ENCODE measurements around the gene CNNM3.

The CNNM3 gene

GRCh38 chr2:96866149-96866548, 50.1 kb downstream of the CNNM3 start:
- DNase-seq = no peak

DNA sequence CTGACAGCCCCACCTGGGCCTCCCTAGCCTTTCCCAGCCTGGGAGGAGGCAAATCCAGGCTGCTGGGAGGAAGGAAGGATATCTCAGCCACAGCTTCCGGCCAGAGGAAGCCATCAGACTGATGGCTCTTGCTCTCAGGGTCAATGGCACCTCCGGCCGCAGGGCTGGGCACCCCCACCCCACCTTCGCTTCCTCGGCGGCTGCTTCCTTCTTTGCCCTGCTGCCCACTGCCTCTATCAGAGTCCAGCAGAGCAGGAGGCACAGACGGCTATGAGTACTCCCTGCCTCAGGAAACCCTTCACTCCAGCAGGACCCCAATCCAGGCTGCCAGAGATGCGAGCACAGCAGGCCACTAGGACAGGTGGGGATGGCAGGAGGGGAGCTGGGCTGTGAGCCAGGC, 50.5 kb downstream of the CNNM3 start:
- no peak for DNase-seq

DNA sequence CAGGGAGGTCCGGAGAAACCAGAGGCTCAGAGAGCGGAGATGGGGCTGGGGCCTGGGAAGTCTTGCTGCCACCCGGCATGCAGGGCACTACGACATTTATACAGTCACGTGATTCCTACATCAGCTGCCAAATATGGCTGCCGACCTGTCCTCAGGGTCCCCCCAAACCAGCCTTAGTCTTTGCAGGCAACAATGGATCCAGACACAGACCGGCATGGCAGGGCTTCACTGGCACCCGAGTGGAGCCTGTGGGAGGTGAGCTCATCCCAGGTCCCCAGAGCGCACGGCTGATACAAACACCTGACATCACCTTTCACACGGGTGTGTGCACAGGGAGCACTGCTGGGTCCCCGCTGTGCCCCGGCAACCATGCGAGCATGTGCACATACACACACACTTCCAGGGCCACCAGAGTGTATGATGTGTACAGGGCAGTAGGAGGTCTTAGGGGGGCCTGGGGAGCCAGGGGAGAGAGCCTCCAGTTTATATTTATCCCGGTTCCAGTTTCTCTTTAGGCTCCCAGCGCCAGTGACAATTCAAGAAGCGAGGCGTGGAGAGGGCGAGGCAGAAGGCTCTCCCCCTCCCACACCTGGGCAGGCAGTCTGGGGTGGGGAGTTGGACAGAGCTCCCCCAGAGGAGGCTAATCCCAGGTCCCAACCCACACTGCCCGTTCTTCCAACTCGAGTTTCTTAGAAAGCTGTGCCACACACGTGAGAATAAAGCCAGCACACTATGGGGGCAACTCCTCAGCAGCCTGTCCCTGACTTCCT, 51.1 kb downstream of the CNNM3 start:
- DNase-seq = no peak

GRCh38 chr2:96867756-96868554, 51.9 kb downstream of the CNNM3 start:
- DNase-seq = peak in 1 of 4 experiments; percentile 17

GRCh38 chr2:96868555-96869280, 52.6 kb downstream of the CNNM3 start:
- peak in 2 of 4 experiments; percentile 33 to 53 for DNase-seq

- DNase-seq = no peak
Observed at GRCh38 chr2:96869281-96869821, 53.3 kb downstream of the CNNM3 start.

- DNase-seq = peak in 2 of 4 experiments; percentile 31 to 61
Observed at GRCh38 chr2:96869822-96870625, 54.0 kb downstream of the CNNM3 start, which contains the start of gene SEMA4C. Gene SEMA4C (minus strand): TSS chr2:96870080. CDS start chr2:96867886, 2,194 bp downstream.

DNA sequence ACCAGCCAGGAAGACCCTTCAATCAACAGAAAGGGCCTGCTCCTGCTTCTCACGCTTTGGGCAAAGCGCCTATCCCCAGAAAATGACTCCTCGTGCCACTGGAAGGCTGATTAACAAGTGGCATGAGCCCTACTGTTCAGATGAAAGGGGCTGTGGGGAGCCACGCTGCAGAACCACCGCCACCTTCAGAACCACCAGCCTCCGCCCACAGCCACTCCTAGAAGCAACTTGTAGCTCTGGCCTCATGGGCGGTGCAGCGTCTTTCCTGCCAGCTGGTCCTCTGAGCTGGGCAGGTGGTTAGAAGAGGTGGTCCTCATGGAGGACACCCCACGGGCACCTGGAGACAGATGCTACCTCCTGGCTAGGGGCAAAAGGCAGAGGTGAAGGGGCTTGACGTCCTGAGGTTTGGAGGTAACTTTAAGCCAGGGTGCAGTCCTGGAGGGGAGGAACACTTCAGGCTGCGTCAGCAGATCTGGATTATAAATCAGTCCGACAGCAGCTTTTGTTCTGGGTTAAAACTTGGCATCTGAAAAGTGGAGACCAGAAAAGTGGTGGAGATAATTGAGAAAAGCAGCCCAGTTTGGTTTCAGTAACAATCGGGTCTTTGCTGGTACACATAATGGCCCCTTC, 54.7 kb downstream of the CNNM3 start:
- peak in 1 of 4 experiments; percentile 55 for DNase-seq

DNA sequence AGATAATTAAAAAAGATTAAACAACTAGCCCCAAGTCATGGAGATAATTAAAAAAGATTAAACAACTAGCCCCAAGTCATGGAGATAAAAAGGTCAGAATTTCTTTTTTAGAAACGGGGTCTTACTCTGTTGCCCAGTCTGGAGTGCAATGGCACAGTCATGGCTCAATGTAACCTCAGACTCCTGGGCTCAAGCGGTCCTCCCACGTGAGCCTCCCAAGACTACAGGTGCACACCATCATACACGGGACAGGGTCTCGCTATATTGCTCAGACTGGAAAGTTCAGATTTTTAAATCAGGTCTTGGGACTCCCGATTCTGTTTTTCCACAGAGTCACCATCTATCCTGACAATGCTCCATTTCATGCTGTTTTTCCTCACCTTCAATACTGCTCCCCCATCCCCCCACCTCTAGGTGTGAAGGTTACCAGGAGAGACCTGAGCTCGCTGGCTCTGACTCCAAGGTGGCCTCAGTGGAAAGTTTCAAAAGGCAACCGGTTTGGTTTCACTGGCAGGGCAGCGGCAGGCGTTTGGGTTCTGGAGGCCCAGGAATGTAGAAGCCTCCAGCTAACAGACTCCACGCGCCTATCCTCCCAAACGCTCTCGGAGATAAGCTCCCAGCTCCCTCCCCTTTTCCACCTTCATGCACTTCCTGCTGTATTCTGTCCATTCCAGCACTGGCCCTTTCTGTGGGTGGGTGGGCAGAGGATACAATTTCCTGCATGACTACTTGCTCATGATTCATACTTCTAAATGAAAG, 56.7 kb downstream of the CNNM3 start:
- DNase-seq = no peak

- no peak for DNase-seq
Observed at GRCh38 chr2:96873651-96874096, 57.6 kb downstream of the CNNM3 start.

DNA sequence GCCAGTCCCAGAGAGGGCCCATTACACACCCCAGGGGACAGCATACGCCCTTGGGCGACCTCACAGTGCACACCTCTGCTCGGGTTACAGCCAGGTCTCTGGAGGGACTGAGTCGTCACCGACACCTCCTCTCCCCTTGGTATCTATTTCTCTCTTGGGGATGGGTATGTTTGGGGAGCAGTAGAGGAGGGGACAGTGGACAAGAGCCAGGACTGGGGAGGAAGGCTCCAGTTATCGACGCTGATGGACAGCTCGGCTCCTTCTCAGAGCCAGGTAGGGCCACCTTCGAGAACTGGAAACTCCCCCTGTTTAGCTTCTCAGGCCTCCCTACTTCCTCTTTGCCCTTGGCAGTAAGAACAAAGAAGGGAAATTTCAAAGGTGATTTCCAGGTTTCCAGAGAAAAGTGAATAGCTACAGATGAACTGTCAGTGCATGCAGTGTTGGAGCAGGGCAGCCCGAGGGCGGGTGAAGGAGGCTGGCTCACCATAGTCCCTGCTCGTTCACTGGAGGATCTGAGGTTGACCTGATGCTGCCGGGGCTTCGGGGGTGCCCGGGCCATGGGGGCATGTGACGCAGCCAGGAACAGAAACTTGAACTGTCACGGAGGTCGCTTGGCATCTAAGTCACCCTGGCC, 58.2 kb downstream of the CNNM3 start:
- DNase-seq = no peak

DNA sequence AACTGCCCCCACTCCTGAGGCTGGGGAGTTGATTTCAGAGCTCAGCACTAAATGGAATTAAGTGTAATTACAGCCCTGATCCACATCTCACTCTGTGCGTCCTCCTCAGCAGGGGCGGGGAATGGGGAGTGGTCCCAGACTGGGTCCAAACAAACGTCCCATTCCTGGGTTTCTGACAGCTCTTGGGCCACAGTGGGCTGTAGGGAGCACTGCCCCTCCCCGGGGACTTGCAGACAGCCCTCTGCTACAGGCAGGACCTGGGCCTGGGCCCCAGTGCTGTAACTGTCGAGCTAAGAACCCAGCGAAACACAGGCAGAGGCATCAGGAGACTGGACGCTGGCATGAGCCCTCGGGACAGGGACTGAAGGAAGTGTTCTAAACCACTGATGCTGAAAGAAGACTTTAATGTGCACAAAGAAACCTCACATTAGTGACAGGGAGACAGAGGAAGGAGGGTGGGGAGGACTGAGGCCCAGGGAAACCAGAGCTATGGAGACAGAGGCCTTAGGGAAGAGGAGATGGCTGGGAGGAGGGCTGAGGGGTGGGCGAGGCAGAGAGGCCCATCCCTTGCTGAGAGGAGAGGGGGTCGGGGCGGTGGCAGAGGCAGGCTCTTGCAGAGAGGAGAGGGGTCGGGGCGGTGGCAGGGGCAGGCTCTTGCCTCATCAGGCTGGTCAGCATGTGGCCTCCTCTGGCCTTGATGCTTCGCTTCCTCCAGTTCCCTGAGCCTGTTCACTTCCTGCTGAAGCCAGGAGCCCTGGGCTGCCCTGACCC, 59.6 kb downstream of the CNNM3 start:
- DNase-seq = no peak

DNA sequence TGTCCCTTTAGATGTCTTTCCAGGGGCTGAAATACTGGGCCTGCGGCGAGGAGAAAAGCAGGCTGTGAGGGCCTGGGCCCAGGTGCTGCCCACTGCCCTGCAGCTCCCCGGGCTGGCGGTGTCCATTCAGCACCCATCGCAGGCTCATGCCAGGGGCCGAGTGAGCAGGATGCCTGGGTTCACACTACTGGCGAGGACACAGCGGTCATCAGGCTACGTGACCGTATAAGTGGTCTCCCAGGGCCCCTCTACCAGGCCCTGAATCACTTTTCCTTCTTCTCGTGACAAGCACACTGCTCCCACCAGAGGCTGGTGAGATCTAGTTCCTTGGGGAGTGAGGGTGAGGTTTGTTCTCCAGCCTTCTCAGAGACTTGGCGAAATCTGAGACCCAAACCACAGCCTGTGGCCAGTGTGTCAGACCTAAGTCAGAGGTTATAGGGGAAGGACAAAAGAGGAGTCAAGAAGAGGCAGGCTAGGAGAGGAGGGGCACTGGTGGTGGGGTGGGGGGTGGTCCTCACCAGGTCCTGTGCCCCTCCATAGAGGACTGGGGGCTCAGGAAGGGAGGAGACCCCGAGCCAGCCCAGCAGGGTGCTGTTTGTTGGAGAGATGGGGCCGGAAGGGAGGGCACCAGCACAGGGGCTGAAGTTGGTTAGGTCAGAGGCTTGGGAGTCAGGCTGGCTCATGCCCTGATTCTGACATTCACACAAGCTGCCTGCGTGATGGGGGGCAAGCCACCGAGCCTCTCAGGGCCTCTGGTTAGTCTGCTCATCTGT, 60.4 kb downstream of the CNNM3 start:
- no peak for DNase-seq

DNA sequence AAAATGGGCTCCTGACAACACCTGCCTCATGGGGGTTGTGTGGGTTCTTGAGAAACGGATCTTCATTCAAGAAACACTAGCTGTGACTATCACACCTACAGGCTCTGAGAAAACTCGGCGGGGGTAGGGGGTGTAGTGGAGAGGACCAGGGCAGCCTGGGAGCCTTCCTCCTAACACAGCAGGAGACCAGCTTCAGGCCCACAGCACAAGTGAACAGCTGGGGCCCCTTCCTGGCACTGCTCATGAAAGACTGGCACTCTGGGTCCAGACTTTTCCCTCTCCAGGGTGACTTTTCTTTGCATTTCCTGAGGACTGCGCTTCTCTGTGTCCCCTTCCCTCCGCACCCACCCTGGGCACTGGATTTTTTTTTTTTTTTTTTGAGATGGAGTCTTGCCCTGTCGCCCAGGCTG, 61.0 kb downstream of the CNNM3 start:
- no peak for DNase-seq

DNA sequence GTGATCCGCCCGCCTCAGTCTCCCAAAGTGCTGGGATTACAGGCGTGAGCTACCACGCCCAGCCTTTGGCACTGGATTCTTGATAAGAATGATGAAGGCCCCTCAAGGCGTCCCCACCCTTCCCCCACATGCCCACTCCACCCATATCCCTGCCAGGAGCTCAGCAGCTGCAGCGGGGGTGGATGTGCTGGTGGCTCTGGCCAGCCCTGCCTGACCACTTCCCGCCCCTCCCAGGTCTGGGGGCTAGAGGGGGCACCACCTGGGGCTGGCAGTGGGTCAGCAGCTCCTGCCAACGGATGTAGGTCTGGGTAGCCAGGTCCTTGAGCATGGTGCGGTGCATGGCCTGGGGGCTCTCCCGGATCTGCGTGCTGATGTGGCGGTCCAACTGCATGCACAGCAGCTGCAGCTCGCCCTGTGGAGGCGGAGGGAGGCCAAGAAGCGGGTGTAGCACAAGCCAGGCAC, 61.6 kb downstream of the CNNM3 start:
- no peak for DNase-seq

DNA sequence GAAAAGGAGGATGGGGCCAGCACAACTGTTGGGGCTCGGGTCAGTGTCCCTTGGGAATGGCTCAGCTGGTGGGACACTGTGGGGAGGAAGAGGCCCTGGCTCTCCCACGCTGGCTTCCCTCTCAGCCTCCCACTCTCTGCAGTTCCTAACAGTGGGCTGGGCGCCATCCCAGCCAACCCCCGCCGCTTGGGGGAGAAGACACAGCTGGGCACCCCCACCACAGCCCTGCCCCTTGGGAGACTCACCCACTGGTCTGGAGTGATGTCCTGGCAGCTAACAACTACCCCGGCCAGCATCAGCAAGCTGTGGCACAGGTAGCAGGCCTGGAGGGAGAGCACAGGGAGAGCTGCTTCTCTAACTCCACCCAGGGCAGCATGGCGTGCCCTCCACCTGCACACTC, 62.1 kb downstream of the CNNM3 start:
- DNase-seq = no peak

DNA sequence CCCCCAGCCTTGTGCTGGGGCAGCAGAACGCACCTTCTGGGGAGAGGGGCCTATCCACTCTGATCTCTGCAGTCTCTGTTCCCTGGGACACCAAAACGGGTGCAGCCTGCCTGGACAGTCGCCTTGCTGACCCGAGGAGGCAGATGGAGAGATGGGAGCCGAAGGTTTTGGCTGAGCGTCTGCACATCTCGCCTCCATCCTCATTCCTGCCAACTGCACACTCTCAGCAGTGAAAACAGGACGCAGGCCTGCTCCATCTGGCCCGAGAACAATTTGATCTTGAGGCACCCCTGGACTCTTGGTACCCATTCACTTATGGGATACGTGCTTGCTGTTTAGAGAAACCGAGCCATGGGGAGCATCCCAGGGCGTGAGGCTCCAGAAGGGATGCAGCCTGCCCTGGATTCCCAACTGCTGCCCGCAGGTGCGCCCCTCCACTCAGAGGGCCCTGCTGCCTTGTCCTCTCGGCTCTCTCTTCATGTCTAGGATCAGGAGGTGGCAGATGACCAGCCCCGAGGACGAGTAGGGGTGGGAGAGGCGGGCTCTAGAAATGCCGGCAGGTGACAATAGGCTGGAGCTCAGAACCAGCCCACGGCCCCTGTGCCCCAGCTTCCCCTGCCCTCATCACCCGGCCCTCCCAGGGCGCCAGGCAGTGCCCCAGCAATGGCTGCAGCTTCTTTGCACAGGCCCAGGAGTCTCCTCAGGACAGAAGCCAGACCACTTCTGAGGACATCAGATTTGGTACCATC, 62.9 kb downstream of the CNNM3 start:
- no peak for DNase-seq

DNA sequence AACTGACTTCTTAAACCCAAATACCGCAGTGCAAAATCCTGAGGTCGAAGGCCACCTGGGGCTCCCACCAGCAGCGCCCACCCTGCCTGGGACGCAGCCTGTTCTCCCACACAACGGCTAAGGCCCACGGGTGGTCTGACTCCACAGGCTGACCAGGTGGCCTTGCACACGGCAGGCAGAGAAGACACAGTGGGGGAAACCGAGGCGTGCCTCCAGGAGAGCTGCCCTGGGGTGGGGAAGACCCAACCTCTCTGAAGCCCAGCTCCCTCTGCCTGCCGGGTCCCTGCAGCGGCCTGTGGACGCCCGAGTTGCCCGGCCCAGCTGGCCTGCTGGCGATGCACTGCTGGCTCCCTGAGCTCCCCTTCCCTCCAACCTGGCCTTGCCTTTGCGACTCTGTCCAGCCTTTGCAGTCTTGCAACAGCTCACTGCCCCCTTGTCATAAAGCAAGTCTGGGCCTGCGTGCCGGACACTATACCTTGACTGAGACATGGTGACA, 63.5 kb downstream of the CNNM3 start:
- DNase-seq = no peak

All from activated naive CD4-positive, alpha-beta T cell (primary cell).